NCI-H128 (cell line): ENCODE data around the gene ADAMTSL1.

Experiments used
- DNase-seq: peaks from one replicate; lab custom pipeline; 2025; ENCODE audit not compliant: unreplicated experiment; lab: John Stamatoyannopoulos, UW

Gene ADAMTSL1

GRCh38 chr9:18888290-18888689 is 414.3 kb downstream of the ADAMTSL1 start:
- DNase-seq, result no peak

DNA sequence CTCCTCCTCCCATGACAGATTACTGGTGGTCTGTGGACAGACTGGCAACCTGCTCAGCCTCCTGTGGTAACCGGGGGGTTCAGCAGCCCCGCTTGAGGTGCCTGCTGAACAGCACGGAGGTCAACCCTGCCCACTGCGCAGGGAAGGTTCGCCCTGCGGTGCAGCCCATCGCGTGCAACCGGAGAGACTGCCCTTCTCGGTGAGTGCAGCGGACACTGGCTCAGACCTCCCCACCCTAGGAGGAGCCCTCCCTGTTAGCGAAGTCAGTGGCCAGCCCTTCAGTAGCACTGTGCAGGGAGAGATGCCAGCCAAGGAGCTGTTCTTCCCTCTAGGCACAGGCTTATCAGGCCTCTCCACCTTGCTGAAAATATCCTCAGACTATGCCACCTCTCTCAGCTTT is 415.6 kb downstream of the ADAMTSL1 start:
- DNase-seq, result no peak

DNA sequence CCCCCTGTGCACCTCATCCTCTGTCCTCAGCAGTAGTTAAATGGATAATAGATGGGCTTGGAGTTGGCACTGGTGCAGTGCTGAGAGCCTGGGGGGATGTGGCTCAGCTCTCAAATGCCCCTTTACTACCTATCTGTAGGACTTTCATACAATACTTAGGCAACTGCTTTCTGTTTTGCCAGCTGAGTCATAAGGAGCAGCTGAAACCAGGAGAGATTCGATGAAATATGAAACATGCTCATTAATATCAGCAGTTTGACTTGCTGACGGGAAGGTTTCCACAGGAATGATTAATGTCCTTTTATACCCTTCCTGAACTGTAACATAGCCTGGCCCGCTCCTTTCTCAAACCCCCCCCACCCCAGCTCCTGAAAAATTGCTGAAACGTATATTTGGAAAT is 416.4 kb downstream of the ADAMTSL1 start:
- no peak for DNase-seq

DNA sequence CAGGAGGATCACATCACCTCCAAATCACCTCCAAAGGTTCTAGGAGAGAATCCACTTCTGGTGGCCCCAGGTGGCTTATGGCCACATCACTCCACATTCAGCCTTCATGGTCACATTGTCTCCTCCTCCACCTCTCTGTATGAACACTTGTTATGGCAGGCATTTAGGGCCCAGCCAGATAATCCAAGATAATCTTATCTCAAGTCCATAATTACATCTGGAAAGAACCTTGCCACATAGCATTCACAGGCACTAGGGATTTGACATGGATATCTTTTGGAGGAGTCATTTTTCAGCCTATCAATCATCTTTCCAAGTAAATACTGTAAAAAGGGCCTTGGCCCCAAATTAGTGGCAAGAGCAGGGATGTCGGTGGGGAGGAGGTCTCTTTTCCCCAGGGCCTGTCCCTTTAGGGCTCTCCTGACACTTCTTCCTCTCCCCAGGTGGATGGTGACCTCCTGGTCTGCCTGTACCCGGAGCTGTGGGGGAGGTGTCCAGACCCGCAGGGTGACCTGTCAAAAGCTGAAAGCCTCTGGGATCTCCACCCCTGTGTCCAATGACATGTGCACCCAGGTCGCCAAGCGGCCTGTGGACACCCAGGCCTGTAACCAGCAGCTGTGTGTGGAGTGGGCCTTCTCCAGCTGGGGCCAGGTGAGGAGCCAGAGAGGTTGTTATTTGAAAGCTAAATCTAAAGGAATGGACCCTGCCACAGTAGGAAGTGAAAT is 418.2 kb downstream of the ADAMTSL1 start:
- DNase-seq, result no peak

GRCh38 chr9:18893046-18893445 is 419.1 kb downstream of the ADAMTSL1 start:
- DNase-seq, result no peak

GRCh38 chr9:18893491-18893890 is 419.5 kb downstream of the ADAMTSL1 start:
- DNase-seq, result no peak

DNA sequence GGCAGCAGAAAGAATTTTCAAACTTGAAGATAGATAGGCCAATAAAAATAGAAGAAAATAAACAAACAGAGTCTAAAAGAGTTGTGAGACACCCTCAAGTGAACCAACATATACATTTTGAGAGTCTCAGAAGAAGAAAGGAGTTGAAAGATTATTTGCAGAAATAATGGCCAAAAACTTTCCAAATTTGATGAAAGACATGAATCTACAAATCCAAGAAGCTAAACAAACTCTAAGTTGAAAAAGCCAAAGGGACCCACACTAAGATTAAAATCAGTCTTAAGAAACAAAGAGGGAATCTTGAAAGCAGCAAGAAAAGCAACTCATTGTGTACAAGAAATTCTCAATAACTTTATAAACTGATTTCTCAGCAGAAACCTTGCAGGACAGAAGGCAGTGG is 422.1 kb downstream of the ADAMTSL1 start:
- no peak for DNase-seq

GRCh38 chr9:18896531-18897179 is 422.7 kb downstream of the ADAMTSL1 start:
- no peak for DNase-seq

DNA sequence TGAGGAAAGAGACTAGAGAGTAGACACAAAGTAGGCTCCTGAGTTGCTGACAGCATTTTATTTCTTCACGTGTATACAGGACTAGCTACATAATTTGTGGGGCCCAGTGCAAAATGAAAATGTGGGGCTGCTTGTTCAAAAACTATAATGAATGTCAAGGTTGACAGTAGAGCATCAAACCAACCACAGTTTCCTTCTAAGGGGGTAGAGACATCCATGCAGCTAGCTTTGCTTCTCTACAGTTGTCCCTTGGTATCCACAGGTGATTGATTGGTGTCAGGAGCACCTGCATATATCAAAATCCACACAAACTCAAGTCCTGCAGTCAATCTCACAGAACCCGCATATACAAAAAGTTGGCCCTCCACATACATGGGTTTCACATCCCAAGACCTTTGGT is 429.5 kb downstream of the ADAMTSL1 start:
- DNase-seq, result no peak

DNA sequence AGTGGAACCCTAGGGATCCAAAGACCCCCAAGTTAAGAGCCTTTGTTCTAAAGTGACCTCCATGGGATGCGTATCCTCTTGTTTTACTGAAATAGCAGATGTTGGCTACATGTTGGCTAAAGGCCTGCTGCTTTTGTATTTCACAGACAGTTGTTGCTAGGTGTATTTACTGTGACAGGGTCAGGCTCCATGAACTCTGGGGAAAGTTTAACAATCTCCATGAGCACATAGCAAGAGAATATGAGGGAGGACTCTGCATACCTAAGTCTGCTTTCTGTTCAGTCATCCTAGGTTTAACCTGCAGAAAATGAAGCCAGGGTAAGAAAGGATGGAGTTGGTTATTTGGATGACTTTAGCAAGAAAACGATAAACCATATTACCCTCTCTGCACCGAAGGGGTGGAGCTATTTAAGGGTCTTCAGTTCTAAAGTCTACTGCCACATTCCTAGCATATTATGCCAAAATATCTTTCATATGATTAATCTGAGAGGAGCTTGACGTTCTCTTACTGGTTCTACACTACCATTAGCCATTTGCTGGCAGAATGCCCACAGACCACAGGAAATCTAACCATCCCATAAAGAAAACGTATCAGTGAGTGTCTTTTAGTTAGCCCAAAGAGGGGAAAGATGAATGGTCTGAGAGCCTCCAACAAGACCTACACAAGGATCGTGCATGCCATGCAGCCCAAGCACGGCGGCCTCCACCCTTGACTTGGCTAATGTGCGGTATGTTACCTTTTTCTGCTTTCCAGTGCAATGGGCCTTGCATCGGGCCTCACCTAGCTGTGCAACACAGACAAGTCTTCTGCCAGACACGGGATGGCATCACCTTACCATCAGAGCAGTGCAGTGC is 431.3 kb downstream of the ADAMTSL1 start:
- no peak for DNase-seq

DNA sequence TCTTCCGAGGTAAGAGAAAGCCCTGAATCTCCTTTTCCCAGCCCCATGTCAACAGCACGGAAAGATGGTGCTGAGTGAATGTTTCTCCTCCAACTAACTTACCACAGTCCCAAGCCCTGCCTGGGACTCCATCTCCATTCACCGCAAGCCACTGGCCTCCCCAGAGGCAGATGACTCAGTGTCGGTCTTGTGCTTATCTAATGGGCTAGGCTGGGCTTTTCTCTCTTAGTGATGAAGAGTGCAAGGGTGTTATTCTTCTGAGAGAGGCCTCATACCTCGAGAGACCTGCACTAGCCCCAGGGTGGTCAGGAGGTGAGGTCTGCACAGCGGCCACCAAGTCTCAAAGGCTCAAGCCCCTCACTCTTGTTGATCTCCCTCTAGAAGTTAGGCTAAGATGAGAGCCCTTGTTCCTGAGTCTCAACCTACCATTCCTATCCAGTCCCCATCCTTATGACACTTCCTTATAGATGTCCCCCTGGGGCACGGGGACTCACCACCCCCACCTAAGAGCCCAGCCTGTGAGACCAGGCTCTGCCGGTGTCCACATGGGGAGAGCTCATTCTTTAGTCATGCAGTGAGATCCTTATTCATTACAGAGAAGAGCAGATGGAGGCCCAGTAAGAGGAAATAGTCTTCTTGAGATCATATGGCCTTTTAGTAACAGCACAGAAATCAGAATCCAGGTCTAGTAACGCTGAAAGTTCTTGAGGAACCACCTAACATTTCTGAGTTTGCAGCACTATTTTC is 432.1 kb downstream of the ADAMTSL1 start:
- no peak for DNase-seq

GRCh38 chr9:18906656-18907395 is 432.9 kb downstream of the ADAMTSL1 start:
- DNase-seq, result no peak

DNA sequence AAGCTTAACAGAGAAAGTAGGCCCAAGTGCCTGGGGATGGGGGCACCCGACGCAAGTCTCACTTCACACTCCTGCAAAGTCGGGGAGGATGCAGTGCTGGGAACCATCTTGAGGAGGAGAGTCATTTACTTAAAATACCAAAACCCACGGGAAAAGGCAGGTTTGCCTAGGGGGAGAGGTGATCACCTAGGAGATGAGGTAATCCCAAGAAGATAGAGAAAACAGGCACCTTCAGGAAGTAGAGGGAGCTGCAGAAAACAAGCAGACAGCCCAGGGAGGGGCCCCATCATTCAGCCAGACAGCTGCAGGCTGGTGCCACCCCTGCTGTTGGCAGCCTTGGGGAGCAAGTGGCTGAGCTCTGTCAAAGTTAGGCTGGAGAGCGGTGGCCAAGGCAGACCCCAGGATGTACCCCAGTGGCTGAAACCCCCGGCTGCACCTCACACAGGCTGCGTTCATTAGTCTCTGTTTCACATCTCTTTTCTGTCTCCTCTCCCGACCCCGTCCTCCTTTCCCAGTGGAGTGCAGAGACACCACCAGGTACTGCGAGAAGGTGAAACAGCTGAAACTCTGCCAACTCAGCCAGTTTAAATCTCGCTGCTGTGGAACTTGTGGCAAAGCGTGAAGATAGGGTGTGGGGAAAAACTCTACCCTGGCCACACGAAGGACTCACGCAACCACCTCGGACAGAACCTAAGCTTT is 434.1 kb downstream of the ADAMTSL1 start:
- DNase-seq, result no peak

GRCh38 chr9:18909140-18910018 is 435.4 kb downstream of the ADAMTSL1 start:
- DNase-seq, result no peak

- no peak for DNase-seq
Observed at GRCh38 chr9:18910435-18910834, 436.5 kb downstream of the ADAMTSL1 start.

DNA sequence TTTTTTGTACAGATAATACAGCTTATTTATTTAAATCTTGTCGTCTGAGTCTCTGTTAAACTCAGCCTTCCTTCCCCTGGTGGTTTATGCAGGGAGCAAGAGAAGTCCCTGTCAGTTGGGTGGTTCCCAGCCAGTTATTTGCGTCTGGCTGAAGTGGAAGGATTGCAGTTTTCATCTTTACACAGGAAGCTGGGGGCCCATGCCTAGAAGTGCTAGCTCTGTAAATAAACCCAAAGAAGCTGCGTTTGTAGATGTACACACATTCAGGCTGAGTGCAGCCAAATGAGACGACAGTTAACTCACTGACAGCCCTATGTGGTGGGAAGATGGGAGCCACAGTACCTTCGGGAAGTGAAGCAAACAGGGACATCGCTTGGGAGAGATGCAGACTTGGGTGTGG is 437.0 kb downstream of the ADAMTSL1 start:
- no peak for DNase-seq

DNA sequence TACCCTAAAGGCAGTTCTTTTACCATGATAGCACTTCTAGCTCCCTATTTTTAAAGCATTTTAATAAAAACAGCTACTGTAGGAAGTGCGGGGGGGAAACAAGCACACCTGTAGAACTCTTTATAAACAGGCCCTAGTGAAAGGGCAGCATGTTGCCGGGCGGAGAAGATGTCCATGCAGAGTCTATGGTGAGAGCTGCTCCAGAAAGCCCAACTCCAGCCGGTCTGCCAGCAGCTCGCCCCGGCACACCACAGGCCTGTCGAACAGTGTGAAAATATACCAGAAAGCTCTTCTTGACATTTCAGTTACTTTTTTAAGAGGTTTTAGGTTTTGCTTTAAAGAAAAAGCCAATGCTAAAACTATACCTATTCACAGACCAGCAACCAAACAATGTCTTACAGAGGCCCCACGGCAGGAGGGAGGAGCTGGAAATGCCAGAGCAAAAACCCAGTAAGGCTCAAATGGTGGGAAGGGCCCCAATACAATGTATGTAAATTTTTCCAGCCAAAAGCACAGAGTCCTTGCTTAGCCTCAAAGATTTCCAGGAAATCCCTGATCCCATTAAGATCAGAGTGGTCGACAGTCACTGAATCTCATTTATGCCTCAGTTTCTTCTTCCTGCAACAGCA is 437.9 kb downstream of the ADAMTSL1 start:
- DNase-seq, result no peak
